Measurements from ENCODE around the gene RITA1. TPM values are rescaled to one million over a fixed set of nuclear protein-coding genes. Genes with fewer than 3 reads are reported as not detected.
"Not testable (repeated sequence)": the region's sequence is repeated elsewhere in the genome, so short reads cannot be mapped to it uniquely, and the experiment has no call there.

RITA1 gene, protein sequence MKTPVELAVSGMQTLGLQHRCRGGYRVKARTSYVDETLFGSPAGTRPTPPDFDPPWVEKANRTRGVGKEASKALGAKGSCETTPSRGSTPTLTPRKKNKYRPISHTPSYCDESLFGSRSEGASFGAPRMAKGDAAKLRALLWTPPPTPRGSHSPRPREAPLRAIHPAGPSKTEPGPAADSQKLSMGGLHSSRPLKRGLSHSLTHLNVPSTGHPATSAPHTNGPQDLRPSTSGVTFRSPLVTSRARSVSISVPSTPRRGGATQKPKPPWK
- total RNA-seq = 43.7 and 65.3 TPM in 2 replicates
- 24.9 TPM for polyA plus RNA-seq (2012)

GRCh38 chr12:113185180-113186032 lies at the start of gene RITA1, which contains the start of gene DDX54:
RITA1 (plus strand) TSS chr12:113185721; CDS start chr12:113186747, 1,026 bp downstream.
DDX54 (minus strand) TSS chr12:113185478; CDS start chr12:113185451, 27 bp downstream.
- peak; percentile 77 for DNase-seq (ENCODE audit: low read depth)

- no peak for DNase-seq (ENCODE audit: low read depth)
These were observed 49.2 kb upstream of the RITA1 start for GRCh38 chr12:113136128-113136989.

- DNase-seq (ENCODE audit: low read depth) = no peak
These were observed 48.5 kb upstream of the RITA1 start for GRCh38 chr12:113136990-113137511.

DNA sequence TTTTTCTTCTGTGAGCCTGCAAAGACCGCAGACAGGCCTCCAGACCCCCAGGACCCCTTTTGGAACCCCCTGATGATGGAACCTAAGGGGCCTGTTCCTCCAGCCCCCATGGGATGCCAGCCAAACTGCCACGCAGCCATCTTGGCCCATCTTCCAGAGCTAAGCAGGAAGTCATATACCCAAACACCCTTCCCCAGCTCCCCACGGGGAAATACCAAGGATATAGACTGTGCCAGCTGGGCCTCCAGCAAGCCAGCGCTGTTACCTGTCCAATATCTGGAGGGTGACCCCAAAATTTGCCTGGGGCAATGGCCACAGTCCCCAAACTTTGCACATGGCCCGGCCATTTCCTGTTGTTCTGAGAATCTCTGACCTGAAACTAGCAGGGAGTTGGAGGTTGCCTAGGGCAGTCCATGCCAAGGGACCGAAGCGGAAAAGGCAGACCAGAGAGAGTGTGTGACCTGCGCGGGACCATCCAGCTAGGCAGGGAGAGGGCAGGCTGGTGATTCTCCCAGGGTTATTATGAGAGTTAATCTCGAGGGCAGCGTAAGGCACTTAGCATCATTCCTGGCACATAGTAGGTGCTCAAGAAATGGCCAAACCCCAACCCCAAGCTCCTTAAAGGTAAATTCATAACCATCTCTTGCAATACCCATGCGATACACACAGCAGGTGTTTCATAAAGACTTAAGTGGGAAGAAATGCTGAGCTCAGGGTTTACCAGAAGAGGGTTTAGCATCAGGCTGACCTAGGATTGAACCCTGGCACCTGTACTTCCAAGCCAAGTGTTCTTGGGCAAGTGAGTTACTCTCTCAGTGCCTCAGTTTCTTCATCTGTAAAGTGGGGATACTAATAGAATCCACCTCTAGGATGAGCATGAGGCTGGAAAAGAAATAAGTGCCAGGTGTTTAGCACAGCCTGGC lies 47.4 kb upstream of the RITA1 start:
- no peak for DNase-seq (ENCODE audit: low read depth)

GRCh38 chr12:113138826-113139225 lies 46.7 kb upstream of the RITA1 start:
- no peak for DNase-seq (ENCODE audit: low read depth)

- DNase-seq (ENCODE audit: low read depth) = no peak
These were observed 44.8 kb upstream of the RITA1 start for GRCh38 chr12:113140706-113141105.

- not testable (repeated sequence) for DNase-seq (ENCODE audit: low read depth)
These were observed 43.8 kb upstream of the RITA1 start for GRCh38 chr12:113141716-113142115.

GRCh38 chr12:113142173-113142885 lies 43.2 kb upstream of the RITA1 start:
- peak; percentile 57 for DNase-seq (ENCODE audit: low read depth)

- DNase-seq (ENCODE audit: low read depth) = no peak
These were observed 42.6 kb upstream of the RITA1 start for GRCh38 chr12:113142886-113143332.

GRCh38 chr12:113143959-113144358 lies 41.6 kb upstream of the RITA1 start:
- no peak for DNase-seq (ENCODE audit: low read depth)

- no peak for DNase-seq (ENCODE audit: low read depth)
These were observed 40.7 kb upstream of the RITA1 start for GRCh38 chr12:113144806-113145205.

DNA sequence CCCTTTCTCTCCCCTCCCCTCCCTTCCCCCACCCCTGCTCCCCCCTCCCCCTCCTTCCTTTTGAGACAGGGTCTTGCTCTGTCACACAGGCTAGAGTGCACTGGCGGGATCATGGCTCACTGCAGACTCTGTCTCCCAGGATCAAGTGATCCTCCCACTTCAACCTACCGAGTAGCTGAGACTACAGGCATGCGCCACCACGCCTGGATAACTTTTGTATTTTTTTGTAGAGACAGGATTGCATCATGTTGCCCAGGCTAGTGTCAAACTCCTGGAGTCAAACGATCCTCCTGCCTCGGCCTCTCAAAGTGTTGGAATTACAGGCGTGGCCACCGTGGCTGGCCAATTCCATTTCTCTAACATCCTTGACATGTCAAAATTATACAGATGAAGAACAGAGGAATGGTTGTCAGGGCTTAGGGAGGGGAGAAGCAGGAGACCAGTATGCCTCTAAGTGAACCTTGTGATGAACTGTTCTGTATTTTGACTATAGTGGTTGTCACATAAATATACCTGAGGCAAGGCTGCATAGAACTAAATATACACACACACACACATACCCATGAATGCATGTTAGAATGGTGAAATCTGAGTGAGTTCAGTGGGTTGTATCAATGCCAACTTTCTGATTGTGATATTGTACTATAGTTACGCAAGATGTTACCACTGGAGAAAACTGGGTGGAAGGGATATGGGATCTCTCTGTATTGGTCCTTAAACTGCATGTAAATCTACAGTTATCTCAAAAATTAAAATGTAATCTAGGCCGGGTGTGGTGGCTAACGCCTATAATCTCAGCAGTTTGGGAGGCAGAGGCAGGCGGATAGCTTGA lies 39.6 kb upstream of the RITA1 start:
- no peak for DNase-seq (ENCODE audit: low read depth)

- DNase-seq (ENCODE audit: low read depth) = no peak
These were observed 38.5 kb upstream of the RITA1 start for GRCh38 chr12:113146999-113147398.

DNA sequence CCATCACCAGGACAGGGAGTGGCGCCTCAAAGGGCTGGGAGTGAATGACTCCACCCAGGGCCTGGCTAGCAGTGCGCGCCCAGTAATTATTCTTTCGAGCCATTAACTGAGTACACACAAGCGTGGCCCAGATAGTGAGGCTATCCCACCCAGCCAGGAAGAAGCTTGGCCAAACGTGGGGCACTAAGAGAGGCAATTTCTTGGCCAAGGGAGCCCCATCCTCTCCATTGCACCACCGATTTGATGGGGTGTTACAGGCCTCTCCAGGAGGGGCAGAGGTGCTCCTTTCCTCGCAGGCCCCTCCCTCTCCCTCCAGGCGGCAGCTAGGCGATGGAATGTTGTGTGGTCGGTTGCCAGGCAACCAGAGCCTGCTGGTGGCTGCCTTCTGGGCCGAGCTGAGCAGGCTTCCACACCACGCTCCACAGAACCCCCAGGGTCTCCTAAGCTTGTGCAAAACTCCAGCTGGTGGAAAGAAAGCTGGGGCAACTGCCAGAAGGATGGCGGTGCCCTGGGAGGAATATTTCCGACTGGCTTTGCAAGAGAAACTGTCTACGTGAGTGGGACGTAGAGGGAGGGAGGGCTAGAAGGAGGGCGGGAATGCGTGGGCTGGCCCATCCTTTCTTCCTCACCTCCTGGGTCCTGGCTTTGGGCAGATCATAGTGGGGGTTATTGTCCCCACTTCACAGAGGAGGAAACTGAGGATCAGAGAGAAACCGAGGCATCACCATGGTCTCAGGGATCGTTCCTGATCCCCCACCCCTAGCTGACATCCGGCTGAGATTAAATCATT lies 36.0 kb upstream of the RITA1 start, which contains the start of gene CFAP73:
TSS of gene CFAP73 (plus strand) at position 364 of the 790 bp plus-strand sequence. CDS start at position 498, 134 bp downstream.
- peak; percentile 91 for DNase-seq (ENCODE audit: low read depth)

GRCh38 chr12:113151655-113152054 lies 33.9 kb upstream of the RITA1 start:
- DNase-seq (ENCODE audit: low read depth) = no peak

DNA sequence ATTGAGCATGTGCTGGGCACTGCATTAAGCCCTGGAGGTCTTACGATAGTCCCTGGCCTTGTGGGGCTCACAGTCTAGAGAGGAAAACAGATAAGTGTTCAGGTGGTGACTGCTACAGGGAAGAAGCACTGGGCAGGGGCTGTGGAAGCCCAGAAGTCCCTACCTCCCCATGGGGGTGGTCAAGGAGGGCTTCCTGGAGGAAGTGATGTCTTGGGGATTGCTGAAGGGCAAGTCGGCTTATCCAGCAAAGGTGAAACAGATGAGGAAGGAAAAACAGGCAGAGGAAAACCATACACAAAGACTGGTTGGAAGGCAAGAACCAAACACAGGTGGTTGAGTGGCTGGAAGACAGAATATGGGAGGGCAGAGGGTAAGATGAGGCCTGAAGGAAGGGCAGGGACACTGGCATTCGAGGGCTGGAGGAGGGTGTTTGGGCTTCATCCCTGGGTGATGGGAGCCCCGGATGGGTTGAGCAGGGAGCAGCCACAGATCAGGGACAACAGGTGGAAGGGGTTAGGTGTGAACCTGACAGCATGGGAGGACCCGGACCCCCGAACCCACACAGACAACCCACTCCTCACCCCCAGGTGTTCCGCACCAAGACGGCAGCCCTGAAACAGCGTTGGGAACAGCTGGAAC lies 33.2 kb upstream of the RITA1 start:
- DNase-seq (ENCODE audit: low read depth) = no peak

Measured in myocyte (in vitro differentiated cells).